ENCODE results near the gene SERGEF.
"Not testable (repeated sequence)": the region's sequence is repeated elsewhere in the genome, so short reads cannot be mapped to it uniquely, and the experiment has no call there.

SERGEF gene

GRCh38 chr11:18000760-18001159 is 12.1 kb downstream of the SERGEF start:
- no peak overlapping the region for H3K4me3 ChIP-seq (ENCODE audit: low read depth, low read length)

- not testable (repeated sequence) for H3K4me3 ChIP-seq (ENCODE audit: low read depth, low read length)
Measured at GRCh38 chr11:18000128-18000527, 12.7 kb downstream of the SERGEF start.

- no peak overlapping the region for H3K4me3 ChIP-seq (ENCODE audit: low read depth, low read length)
Measured at GRCh38 chr11:17992916-17993315, 19.9 kb downstream of the SERGEF start.

DNA sequence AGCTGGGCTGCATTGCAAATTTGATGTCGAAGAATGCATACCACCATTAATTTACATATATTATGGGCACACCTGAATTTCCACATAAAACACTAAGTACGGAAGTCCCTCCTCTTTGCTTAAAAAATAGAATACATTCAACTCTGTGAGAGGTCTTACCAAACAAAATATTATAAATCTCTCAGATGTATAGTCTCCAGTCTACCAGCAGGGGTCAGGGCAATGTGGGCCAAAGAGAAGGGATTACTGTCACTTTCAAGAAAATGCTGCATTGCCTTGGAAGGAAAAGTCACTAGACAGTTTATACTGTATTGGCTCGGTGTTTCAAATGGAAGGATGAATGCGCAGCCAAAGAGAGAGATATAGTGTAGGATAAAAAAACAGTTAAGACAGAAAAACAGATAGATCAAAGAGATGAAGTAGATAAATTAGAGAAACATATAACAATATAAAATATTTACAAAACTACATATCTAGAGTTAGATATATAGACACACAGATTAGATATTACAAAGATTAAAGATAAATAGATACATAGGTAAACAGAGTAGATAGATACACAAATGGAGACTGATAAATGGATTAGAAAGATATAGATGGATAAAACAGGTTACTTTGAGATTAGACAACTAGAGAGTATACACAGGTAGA is 20.9 kb downstream of the SERGEF start:
- H3K4me3 ChIP-seq (ENCODE audit: low read depth, low read length), result no peak overlapping the region

GRCh38 chr11:17989306-17989705 is 23.5 kb downstream of the SERGEF start:
- H3K4me3 ChIP-seq (ENCODE audit: low read depth, low read length), result no peak overlapping the region

- H3K4me3 ChIP-seq (ENCODE audit: low read depth, low read length), result no peak overlapping the region
Measured at GRCh38 chr11:17988465-17988864, 24.4 kb downstream of the SERGEF start.

GRCh38 chr11:17987826-17988225 is 25.0 kb downstream of the SERGEF start:
- no peak overlapping the region for H3K4me3 ChIP-seq (ENCODE audit: low read depth, low read length)

DNA sequence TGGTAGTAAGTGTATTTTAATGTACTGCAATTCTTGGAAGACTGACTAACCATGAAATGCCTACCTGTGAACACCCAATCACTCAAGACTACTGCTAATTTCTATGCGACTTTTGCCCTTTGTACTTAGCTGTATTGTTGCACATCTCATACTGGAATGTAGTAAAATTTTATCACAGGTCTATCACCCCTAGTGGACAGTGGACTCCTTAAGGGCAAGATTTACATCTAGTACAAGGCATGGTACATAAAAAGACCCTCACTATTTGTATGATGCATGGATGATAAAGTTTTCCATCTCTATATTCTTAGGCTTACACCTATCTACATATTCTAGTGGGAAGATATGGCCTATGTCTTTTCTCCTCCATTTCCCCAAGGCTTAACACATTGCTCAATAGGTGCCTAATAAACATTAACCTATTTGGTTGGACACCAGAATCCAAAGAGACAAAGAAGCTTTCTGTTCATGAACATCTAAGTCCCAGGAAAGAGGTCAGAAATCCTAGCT is 26.1 kb downstream of the SERGEF start:
- H3K4me3 ChIP-seq (ENCODE audit: low read depth, low read length), result no peak overlapping the region

DNA sequence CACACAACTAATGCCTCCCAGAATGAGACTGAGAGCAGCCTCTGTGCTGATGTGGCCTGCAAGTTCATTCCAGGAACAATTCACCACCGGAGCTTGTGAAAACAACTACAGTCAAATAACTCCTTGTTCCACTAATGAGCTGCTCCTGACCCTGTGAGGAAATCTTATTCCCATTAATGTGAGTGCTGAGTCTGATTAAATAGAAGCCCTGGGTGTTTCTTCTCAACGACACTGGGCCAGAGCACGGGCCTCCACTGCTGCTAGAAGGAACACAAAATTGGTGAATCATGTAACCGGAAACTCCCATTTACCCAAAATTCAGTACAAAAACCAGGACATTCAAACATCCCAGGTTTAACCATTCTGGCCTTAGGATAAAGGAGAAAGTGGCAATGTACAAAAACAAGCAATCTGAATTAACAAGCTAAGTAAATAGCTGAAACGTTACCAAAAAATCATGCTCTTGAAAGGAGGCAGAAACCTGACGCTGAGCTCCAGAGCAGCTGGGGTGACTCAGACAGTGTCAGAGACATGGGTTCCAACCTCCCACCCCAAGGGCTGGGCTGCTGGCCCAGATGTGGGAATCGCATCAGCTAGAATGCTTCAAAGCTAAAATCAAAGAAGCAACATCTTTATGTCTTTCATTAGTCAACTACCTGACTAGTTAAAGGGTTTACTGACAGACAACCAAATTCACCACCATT is 26.7 kb downstream of the SERGEF start:
- H3K4me3 ChIP-seq (ENCODE audit: low read depth, low read length), result no peak overlapping the region

GRCh38 chr11:17985517-17985916 is 27.3 kb downstream of the SERGEF start:
- no peak overlapping the region for H3K4me3 ChIP-seq (ENCODE audit: low read depth, low read length)

DNA sequence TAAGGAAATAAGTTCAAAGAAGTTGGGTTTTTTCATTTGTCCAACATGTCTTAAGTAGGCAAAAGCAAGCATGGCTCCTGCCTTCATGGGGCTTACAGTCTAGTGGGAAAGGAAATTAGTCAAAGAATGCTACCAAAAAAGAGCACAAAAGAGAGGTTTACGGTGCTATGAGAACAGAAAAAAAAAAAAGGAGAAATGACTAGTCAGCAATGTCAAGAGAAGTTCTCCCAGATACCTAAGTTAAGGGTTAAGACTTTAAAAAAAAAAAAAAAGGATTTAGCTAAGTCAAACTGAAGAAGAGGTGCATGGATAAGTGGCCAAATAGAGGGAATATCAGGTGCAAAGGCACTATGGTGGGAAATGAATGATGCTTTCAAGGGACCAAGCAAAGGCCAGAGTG is 29.3 kb downstream of the SERGEF start:
- H3K4me3 ChIP-seq (ENCODE audit: low read depth, low read length), result no peak overlapping the region

- no peak overlapping the region for H3K4me3 ChIP-seq (ENCODE audit: low read depth, low read length)
Measured at GRCh38 chr11:17979770-17980371, 33.0 kb downstream of the SERGEF start.

DNA sequence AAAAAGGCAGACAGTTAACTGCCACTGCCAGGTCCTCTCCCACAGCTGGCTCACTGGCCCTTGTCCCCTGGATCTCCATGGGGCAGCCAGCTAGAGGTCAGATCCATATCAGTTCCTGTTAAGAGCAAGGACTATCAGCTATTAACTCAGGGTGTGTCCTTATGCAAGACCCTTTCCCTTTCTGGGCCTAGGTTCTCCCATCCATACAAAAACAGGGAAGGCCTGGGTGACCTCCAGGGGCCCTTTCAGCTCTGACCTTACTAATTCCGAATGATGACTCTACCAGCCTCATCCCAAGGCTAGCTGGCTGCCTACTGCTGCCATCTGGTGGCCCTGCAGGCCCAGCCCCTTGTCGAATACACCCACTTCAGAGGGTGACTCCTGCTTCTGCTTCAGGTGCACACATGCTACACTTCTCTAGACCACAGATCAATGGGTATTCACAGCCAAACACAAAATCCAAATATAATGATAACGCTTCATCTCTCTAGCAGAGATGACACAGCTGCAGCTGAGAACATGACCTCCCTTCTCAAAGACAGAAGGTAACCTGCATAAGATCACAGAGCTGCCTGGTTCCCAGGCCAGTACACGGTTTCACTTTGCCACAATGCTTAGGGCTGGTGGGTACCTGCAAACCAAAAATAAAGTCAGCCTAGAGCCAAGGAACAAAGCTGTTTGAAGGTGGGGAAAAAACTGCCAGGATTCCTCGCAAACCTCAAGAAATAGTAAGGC is 34.1 kb downstream of the SERGEF start:
- H3K4me3 ChIP-seq (ENCODE audit: low read depth, low read length), result no peak overlapping the region

GRCh38 chr11:17976651-17977050 is 36.2 kb downstream of the SERGEF start:
- no peak overlapping the region for H3K4me3 ChIP-seq (ENCODE audit: low read depth, low read length)

- no peak overlapping the region for H3K4me3 ChIP-seq (ENCODE audit: low read depth, low read length)
Measured at GRCh38 chr11:17974246-17974645, 38.6 kb downstream of the SERGEF start.

DNA sequence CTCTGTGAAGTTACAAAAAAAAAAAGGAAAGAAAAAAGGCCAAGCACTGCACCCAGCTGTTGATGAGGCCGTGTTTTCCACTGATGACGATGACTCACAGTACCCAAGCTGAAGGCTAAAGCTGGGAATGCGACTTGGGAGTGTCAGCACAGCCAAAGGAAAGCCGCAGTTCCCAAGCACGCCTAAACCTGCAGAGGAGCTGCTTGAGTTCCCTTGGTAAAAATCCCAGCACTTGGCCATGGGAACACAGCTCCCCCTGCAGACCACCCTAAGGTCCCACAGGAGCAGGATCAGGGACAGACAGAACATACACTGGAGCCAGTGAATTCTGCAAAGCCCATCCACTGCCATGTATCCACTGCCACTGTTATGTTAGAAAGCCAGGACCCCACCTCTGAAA is 39.9 kb downstream of the SERGEF start:
- H3K4me3 ChIP-seq (ENCODE audit: low read depth, low read length), result no peak overlapping the region

DNA sequence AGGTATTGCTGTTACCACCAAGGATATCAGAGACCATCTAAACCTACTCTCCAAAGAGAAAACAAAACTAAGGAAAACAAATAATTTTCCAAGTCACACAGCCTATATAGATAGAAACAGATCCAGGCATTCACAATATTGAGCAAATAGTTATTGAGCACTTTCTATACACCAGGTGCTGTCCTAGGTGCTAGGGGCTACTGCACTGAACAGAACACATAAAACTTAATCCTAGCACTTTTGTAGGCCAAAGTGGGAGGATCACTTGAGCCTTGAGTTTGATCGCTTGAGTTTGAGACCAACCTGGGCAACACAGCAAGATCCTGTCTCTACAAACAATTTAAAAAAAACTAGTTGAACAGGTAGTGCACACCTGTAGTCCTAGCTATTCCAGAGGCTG is 44.6 kb downstream of the SERGEF start:
- H3K4me3 ChIP-seq (ENCODE audit: low read depth, low read length), result no peak overlapping the region

DNA sequence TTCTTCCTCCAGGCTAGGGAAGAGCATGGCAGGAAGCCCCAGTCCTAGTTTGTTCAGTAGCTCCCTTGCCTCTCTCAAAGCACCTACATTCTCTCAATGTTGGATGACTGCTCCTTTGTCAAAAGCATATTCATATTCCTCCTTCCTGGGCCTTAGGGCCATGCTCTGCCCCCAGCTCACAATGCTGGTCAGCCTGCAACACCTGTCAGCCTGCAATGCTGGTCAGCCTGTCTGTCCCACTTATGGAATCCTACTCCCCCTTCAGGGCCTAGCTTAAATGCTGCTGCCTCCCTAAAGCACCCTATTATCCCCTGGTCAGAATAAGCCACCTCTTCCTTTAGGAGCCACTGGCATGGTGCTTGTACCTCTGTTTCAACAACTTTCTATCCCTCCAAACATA is 45.2 kb downstream of the SERGEF start:
- H3K4me3 ChIP-seq (ENCODE audit: low read depth, low read length), result no peak overlapping the region

DNA sequence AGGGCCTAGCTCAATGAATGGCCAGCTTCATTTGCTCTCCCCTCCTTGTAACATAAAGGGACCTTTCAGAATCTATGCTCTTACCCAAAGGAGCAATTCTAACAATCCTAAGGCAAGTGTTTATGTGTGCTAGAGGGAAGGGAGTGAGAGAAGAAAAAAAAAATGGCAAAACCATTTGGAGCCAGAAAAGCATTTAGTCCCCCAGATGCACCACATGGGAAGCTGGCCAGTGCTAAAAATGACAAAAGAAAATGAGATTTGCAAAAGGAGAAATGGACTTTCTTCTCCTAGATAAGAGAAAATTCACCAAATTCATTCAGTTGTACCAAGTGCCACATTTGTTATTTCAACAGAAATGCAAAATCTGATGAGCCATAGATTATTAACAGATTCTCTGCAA is 52.8 kb downstream of the SERGEF start:
- H3K4me3 ChIP-seq (ENCODE audit: low read depth, low read length), result no peak overlapping the region

GRCh38 chr11:17958446-17958845 is 54.4 kb downstream of the SERGEF start:
- H3K4me3 ChIP-seq (ENCODE audit: low read depth, low read length), result no peak overlapping the region

All from iPS-11a (cell line).